Smooth muscle cell (in vitro differentiated cells): ENCODE data around the gene MAGEA8. TPM values are rescaled to one million over a fixed set of nuclear protein-coding genes. Genes with fewer than 3 reads are reported as not detected.
"Not testable (repeated sequence)": the region's sequence is repeated elsewhere in the genome, so short reads cannot be mapped to it uniquely, and the experiment has no call there.

Experiments
- DNase-seq: peaks from one replicate; lab custom pipeline; 2025; ENCODE audit not compliant: unreplicated experiment; lab: John Stamatoyannopoulos, UW
- H2AFZ ChIP-seq: fragments of 200-600 bp; sonication (generic); 2 replicates; pipeline ENCODE4 v1.6.0; 2016; ENCODE audit warnings: antibody characterized with exemption, low read depth, mild to moderate bottlenecking
- H3F3A ChIP-seq: fragments of 200-600 bp; sonication (generic); 2 replicates; pipeline ENCODE4 v1.6.0; 2017; ENCODE audit warnings: antibody characterized with exemption, low read depth
- H3K27ac ChIP-seq: fragments of 200-600 bp; sonication (generic); 2 replicates; pipeline ENCODE4 v1.5.1; 2016; ENCODE audit warnings: low read depth, mild to moderate bottlenecking
- H3K27me3 ChIP-seq: fragments of 200-600 bp; sonication (generic); 2 replicates; pipeline ENCODE4 v1.6.1; 2016; ENCODE audit warnings: low read depth, mild to moderate bottlenecking
- H3K36me3 ChIP-seq: fragments of 200-600 bp; sonication (generic); 2 replicates; pipeline ENCODE4 v1.5.1; 2016; ENCODE audit warnings: low read depth
- H3K4me1 ChIP-seq: fragments of 200-600 bp; sonication (generic); 2 replicates; pipeline ENCODE4 v1.5.1; 2016; ENCODE audit warnings: low read depth
- H3K4me2 ChIP-seq: fragments of 200-600 bp; sonication (generic); 2 replicates; pipeline ENCODE4 v1.6.0; 2016; ENCODE audit warnings: mild to moderate bottlenecking
- H3K4me3 ChIP-seq: fragments of 200-600 bp; sonication (generic); 2 replicates; pipeline ENCODE4 v1.5.1; 2016; ENCODE audit warnings: mild to moderate bottlenecking
- H3K79me2 ChIP-seq: fragments of 200-600 bp; sonication (generic); 2 replicates; pipeline ENCODE4 v1.6.0; 2016; ENCODE audit warnings: low read depth, mild to moderate bottlenecking
- H3K9ac ChIP-seq: fragments of 200-600 bp; sonication (generic); 2 replicates; pipeline ENCODE4 v1.6.0; 2016; ENCODE audit warnings: low read depth
- H3K9me3 ChIP-seq: fragments of 200-600 bp; sonication (generic); replicated peaks from 2 replicates; pipeline ENCODE4 v1.5.1; 2016; ENCODE audit warnings: low read depth
- H4K20me1 ChIP-seq: fragments of 200-600 bp; sonication (generic); 2 replicates; pipeline ENCODE4 v1.6.0; 2016; ENCODE audit warnings: low read depth
- WGBS: methylation state at CpG from one replicate; pipeline ENCODE4 v1.1.7; 2016; ENCODE audit warnings: low lambda C conversion rate; 5-methylcytosine and 5-hydroxymethylcytosine counted together
- polyA plus RNA-seq: library from polyadenylated mRNA; unstranded; fragments of >200 nt; fragmentation: Nextera tagmentation; extraction: Ambion mirVana; gene quantifications from 2 replicates; pipeline ENCODE4 v1.2.1, GENCODE V29; 2016
- total RNA-seq: library from RNA; depleted of rRNA; stranded (reverse); fragments of >200 nt; gene quantifications from 2 replicates; pipeline ENCODE4 v1.2.3, GENCODE V29; 2014
- TF ChIP-seq, protein P1 (sequence below): fragments of 200-600 bp; sonication (generic); IDR thresholded peaks from 2 replicates; pipeline ENCODE4 v1.5.1; 2017; ENCODE audit warnings: borderline replicate concordance, mild to moderate bottlenecking, antibody characterized with exemption; ENCODE audit not compliant: insufficient read depth, poor library complexity, severe bottlenecking

The MAGEA8 gene, protein sequence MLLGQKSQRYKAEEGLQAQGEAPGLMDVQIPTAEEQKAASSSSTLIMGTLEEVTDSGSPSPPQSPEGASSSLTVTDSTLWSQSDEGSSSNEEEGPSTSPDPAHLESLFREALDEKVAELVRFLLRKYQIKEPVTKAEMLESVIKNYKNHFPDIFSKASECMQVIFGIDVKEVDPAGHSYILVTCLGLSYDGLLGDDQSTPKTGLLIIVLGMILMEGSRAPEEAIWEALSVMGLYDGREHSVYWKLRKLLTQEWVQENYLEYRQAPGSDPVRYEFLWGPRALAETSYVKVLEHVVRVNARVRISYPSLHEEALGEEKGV
- total RNA-seq (not detected in 2 replicates), polyA plus RNA-seq (not detected in 2 replicates)

DNA sequence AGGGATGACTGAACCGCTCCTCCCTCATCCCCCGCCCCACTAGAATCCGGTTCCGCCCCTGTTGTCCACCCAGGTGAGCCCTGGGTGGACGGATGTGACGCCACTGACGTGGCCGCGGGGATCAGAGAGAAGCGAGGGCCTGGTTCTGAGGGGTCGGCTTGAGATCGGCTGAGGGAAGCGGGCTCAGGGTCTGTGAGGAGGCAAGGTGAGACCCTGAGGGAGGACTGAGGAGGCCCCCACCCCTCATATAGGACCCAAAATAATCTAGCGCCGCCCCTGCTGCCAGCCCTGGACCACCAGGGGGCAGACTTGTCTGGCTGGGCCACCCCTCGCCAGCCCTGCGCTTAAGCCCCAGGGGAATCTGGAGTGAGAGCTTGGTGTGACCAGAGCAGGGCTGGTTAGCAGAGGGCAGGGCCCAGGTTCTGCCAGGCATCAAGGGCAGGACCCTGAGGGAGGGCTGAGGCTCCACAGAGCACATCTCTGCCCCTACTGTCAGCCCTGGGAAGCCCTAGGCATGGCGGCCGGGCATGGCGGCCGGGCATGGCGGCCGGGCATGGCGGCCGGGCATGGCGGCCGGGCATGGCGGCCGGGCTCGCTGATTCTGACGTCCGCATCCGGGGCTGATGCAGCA, at the start of gene MAGEA8:
MAGEA8 (plus strand) TSS at position 103 of the 631 bp plus-strand sequence. CDS start 3,090 bp downstream, outside the sequence.
- whole genome bisulfite sequencing: 93% methylated on average over 20 of the region's 33 CpGs
- Histone ChIP-seq H2AFZ (no peak within 1 kb of the TSS), H3K9me3 (peaks cover 2% of the 10 kb centered on the region), H3K4me2 (no peak within 1 kb of the TSS), H3K4me3 (no peak within 1 kb of the TSS), H3K36me3 (no peaks in the 10 kb centered on the region), H3K4me1 (no peaks in the 10 kb centered on the region), H3K9ac (no peak within 1 kb of the TSS), H3K79me2 (no peaks in the 10 kb centered on the region), H3F3A (no peaks in the 10 kb centered on the region), H4K20me1 (no peaks in the 10 kb centered on the region), H3K27ac (no peak within 1 kb of the TSS), H3K27me3 (no peaks in the 10 kb centered on the region)
- TF ChIP-seq, protein P1, sequence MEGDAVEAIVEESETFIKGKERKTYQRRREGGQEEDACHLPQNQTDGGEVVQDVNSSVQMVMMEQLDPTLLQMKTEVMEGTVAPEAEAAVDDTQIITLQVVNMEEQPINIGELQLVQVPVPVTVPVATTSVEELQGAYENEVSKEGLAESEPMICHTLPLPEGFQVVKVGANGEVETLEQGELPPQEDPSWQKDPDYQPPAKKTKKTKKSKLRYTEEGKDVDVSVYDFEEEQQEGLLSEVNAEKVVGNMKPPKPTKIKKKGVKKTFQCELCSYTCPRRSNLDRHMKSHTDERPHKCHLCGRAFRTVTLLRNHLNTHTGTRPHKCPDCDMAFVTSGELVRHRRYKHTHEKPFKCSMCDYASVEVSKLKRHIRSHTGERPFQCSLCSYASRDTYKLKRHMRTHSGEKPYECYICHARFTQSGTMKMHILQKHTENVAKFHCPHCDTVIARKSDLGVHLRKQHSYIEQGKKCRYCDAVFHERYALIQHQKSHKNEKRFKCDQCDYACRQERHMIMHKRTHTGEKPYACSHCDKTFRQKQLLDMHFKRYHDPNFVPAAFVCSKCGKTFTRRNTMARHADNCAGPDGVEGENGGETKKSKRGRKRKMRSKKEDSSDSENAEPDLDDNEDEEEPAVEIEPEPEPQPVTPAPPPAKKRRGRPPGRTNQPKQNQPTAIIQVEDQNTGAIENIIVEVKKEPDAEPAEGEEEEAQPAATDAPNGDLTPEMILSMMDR: peak; percentile 18
- no peak for DNase-seq

DNA sequence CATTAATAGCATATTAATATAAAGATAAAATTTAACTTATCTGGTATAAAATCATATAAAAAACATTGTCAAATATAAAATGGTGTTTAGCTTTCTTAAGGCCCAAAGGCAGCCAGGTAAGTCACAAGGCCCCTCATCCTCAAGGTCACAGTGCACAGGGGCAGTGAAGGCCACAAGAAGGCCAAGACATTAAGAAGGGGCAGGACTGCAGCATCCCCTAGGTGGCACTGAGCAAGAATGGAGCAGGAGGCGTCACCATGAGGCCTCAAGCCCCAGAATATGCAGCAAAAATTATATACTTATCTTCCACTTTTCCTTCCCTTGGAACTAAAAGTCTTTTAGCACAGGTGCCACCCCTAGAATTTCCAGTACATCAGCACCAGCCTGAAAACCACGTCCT, 49.5 kb upstream of the MAGEA8 start:
- no peaks in the 10 kb centered on the region for H3K27me3 ChIP-seq
- TF ChIP-seq, protein P1: no peak
- no peak overlapping the region for H3K4me3 ChIP-seq
- DNase-seq: no peak
- H3K4me2 ChIP-seq: no peak overlapping the region
- H3K27ac ChIP-seq: no peak overlapping the region
- no peaks in the 10 kb centered on the region for H3F3A ChIP-seq
- peaks cover 10% of the 10 kb centered on the region for H3K4me1 ChIP-seq
- H4K20me1 ChIP-seq: no peaks in the 10 kb centered on the region
- no peaks in the 10 kb centered on the region for H3K9me3 ChIP-seq
- no peaks in the 10 kb centered on the region for H3K36me3 ChIP-seq
- no peak overlapping the region for H3K9ac ChIP-seq
- WGBS: 63% methylated on average over 2 of the region's 2 CpGs
- no peak overlapping the region for H2AFZ ChIP-seq
- H3K79me2 ChIP-seq: no peaks in the 10 kb centered on the region

DNA sequence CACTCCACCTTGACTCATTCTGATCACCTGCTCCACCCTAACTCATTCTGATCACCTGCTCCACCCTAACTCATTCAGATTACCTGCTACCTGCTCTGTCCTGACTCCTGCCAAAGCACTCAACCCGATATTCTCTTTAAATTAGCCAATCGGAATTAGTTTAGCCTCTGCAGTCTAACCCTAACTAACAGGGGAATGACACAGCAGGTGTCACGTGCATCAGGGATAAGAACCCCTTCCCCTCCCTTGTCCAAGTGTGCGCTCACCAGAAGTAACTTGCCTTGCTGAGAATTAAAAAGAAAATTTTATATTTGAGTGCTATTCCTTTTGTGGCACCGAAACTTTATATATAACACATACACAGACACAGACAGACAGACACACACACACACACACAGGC, 44.3 kb upstream of the MAGEA8 start:
- not testable (repeated sequence) for H3K9me3 ChIP-seq, H3K27ac ChIP-seq, H2AFZ ChIP-seq, H3K27me3 ChIP-seq, H3K9ac ChIP-seq, H3K4me2 ChIP-seq, H3K4me3 ChIP-seq, H4K20me1 ChIP-seq, H3F3A ChIP-seq, H3K36me3 ChIP-seq, DNase-seq, H3K4me1 ChIP-seq, H3K79me2 ChIP-seq
- WGBS: 67% methylated on average over 5 of the region's 5 CpGs

DNA sequence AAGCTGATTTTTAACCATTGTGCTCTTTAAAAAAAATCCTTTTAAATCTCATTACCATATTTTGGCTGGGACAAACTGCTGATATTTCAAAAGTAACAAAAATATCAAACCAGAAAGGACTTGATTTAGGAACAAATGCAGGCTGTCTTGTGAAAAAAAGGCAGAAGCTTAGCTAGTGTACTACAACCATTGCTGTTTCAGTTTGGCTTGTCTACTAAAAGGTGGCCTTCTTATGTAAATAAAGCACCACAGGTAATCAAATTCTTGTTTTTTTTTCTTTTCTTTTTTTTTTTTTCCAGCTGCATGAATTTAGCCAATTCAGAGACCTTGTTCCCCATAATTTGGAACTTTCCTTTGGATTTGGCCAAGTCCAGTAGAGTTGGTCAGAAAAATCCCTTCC, 43.8 kb upstream of the MAGEA8 start:
- no peak overlapping the region for H3K4me2 ChIP-seq
- no peak for DNase-seq
- H3K9ac ChIP-seq: no peak overlapping the region
- no peaks in the 10 kb centered on the region for H3K27me3 ChIP-seq
- H3F3A ChIP-seq: no peaks in the 10 kb centered on the region
- no peaks in the 10 kb centered on the region for H3K36me3 ChIP-seq
- H3K4me1 ChIP-seq: no peaks in the 10 kb centered on the region
- no peaks in the 10 kb centered on the region for H3K79me2 ChIP-seq
- no peak overlapping the region for H3K27ac ChIP-seq
- TF ChIP-seq, protein P1: no peak
- H3K4me3 ChIP-seq: no peak overlapping the region
- H4K20me1 ChIP-seq: no peaks in the 10 kb centered on the region
- H2AFZ ChIP-seq: no peak overlapping the region
- H3K9me3 ChIP-seq: no peaks in the 10 kb centered on the region
